GM12878 (cell line): ENCODE data around the gene CCL19. TPM values are rescaled to one million over a fixed set of nuclear protein-coding genes. Genes with fewer than 3 reads are reported as not detected.

Experiments
- FOXM1 ChIP-seq: IDR thresholded peaks from 2 replicates; pipeline ENCODE4 v1.6.1; 2012; ENCODE audit warnings: low read depth, mild to moderate bottlenecking, inconsistent platforms, low read length, moderate library complexity
- GATAD2B ChIP-seq: fragments of 450-650 bp; conservative IDR thresholded peaks from 2 replicates; pipeline ENCODE4 v1.6.1; 2017; ENCODE audit warnings: low read depth, mild to moderate bottlenecking, moderate library complexity
- IKZF1 ChIP-seq: fragments of 450-650 bp; conservative IDR thresholded peaks from 2 replicates; pipeline ENCODE4 v1.6.1; 2017; ENCODE audit warnings: antibody characterized with exemption, mild to moderate bottlenecking
- NKRF ChIP-seq: fragments of 450-650 bp; conservative IDR thresholded peaks from 2 replicates; pipeline ENCODE4 v1.6.1; 2017; ENCODE audit warnings: mild to moderate bottlenecking, moderate library complexity
- NR2C1 ChIP-seq: fragments of 450-650 bp; IDR thresholded peaks from 2 replicates; pipeline ENCODE4 v1.6.1; 2017; ENCODE audit warnings: antibody characterized with exemption, mild to moderate bottlenecking, moderate library complexity
- PML ChIP-seq: IDR thresholded peaks from 2 replicates; pipeline ENCODE4 v1.6.1; 2012; ENCODE audit warnings: low read length, inconsistent platforms
- POLR2AphosphoS2 ChIP-seq: IDR thresholded peaks from 2 replicates; pipeline ENCODE4 v1.6.1; 2011; ENCODE audit warnings: low read depth, mild to moderate bottlenecking, low read length, improper control_type of control experiment, moderate library complexity
- RELB ChIP-seq: fragments of 450-650 bp; IDR thresholded peaks from 2 replicates; pipeline ENCODE4 v1.6.1; 2017; ENCODE audit warnings: low read depth, mild to moderate bottlenecking, moderate library complexity
- RFX5 ChIP-seq: IDR thresholded peaks from 2 replicates; pipeline ENCODE4 v1.6.1; 2011; ENCODE audit warnings: low read depth, low read length, improper control_type of control experiment
- SIX5 ChIP-seq: IDR thresholded peaks from 2 replicates; pipeline ENCODE4 v1.6.1; 2011; ENCODE audit warnings: mild to moderate bottlenecking, low read depth, low read length, moderate library complexity; ENCODE audit not compliant: severe bottlenecking
- SMAD5 ChIP-seq: IDR thresholded peaks from 2 replicates; pipeline ENCODE4 v1.6.1; 2016; ENCODE audit warnings: antibody characterized with exemption, low read depth
- SMARCA5 ChIP-seq: fragments of 450-650 bp; IDR thresholded peaks from 2 replicates; pipeline ENCODE4 v1.6.1; 2017; ENCODE audit warnings: mild to moderate bottlenecking
- SPI1 ChIP-seq: IDR thresholded peaks from 2 replicates; pipeline ENCODE4 v1.6.1; 2011; ENCODE audit warnings: low read depth, mild to moderate bottlenecking, low read length, moderate library complexity, borderline replicate concordance; ENCODE audit not compliant: insufficient read depth
- SUPT20H ChIP-seq: IDR thresholded peaks from 2 replicates; pipeline ENCODE4 v1.6.1; 2011; ENCODE audit warnings: low read depth, mild to moderate bottlenecking, low read length, moderate library complexity, borderline replicate concordance; ENCODE audit not compliant: control insufficient read depth
- SUZ12 ChIP-seq: fragments of 200-600 bp; sonication (generic); IDR thresholded peaks from one replicate; pipeline ENCODE4 v1.6.1; 2018; ENCODE audit warnings: antibody characterized with exemption, mild to moderate bottlenecking; ENCODE audit not compliant: unreplicated experiment
- USF2 ChIP-seq: IDR thresholded peaks from 2 replicates; pipeline ENCODE4 v1.6.1; 2011; ENCODE audit warnings: low read depth, low read length, improper control_type of control experiment, borderline replicate concordance
- ZBTB11 ChIP-seq: fragments of 450-650 bp; formaldehyde crosslinking; IDR thresholded peaks from 2 replicates; pipeline ENCODE4 v1.5.0; 2022; ENCODE audit warnings: mild to moderate bottlenecking, missing genetic modification characterization
- ZNF274 ChIP-seq: IDR thresholded peaks from one replicate; pipeline ENCODE4 v1.8.0; 2011; ENCODE audit not compliant: insufficient read length, insufficient read depth
- polyA plus RNA-seq, 11 experiments: library from polyadenylated mRNA; depleted of rRNA in 4 of 11; unstranded in 6 of 11; stranded (reverse) in 5 of 11; fragments of >200 nt; fragmentation: Nextera tagmentation in 4 of 11; fragmentation: Illumina TruSeq in 1 of 11; extraction: Ambion mirVana in 4 of 11; extraction: Trizol in 1 of 11; gene quantifications; 1 replicate in 1 of 11; 2 replicates in 10 of 11; pipeline versions ENCODE4 v1.2.1 to v1.2.3, GENCODE V29; 2011 to 2016; ENCODE audit warnings: inconsistent platforms in 2 of 11, missing spikeins in 2 of 11, low read depth in 1 of 11
- total RNA-seq, 4 experiments: library from RNA; depleted of rRNA in 3 of 4; stranded (reverse); fragments of >200 nt in 3 of 4; fragmentation: Illumina TruSeq in 1 of 4; extraction: Trizol in 1 of 4; gene quantifications; 2 replicates each; pipeline versions ENCODE4 v1.2.1 to v1.2.3, GENCODE V29; 2013 to 2021

CCL19 gene
- total and polyA plus RNA-seq, 10 of the 15 experiments (the other 5 are each of a cell fraction or from before 2014, with no cell fraction given), result 0.42 to 0.69 TPM; not detected in 8

- TF ChIP-seq ZBTB11 (CRISPR knock-in tag), result no peak
- TF ChIP-seq ZNF274, result no peak
- TF ChIP-seq GATAD2B, result no peak
- TF ChIP-seq SIX5, result no peak
- TF ChIP-seq RELB, result no peak
- TF ChIP-seq SMAD5, result no peak
- no peak for TF ChIP-seq POLR2AphosphoS2
- no peak for TF ChIP-seq PML
- no peak for TF ChIP-seq USF2
- TF ChIP-seq SPI1, result no peak
- no peak for TF ChIP-seq SMARCA5
- no peak for TF ChIP-seq NKRF
- TF ChIP-seq SUZ12, result peak; percentile 44
- TF ChIP-seq FOXM1, result no peak
- no peak; the same call in 1 of the 2 replicates for TF ChIP-seq IKZF1
- TF ChIP-seq NR2C1, result no peak
- TF ChIP-seq RFX5, result no peak
- TF ChIP-seq SUPT20H, result no peak
These were observed 11.0 kb upstream of the CCL19 start (continued) for GRCh38 chr9:34701769-34702736.
